Stimulated activated CD8-positive, alpha-beta memory T cell treated with anti-CD3 and anti-CD28 coated beads, Interleukin-12 subunit alpha, Interleukin-12 subunit beta, amount 100 ng/mL, for 1 hour (primary cell): Measurements from ENCODE around the gene RUNX2.
"Not testable (repeated sequence)": the region's sequence is repeated elsewhere in the genome, so short reads cannot be mapped to it uniquely, and the experiment has no call there.

Experiments used
- DNase-seq: peaks from one replicate; pipeline ENCODE4 v3.0.0-alpha.2; 2020; ENCODE audit warnings: low read depth

RUNX2 gene

GRCh38 chr6:45555981-45556771 lies 228.0 kb downstream of the RUNX2 start:
- no peak for DNase-seq

- DNase-seq: no peak
Observed at GRCh38 chr6:45556828-45557227, 228.7 kb downstream of the RUNX2 start.

GRCh38 chr6:45557454-45557853 lies 229.3 kb downstream of the RUNX2 start:
- DNase-seq: no peak

- no peak for DNase-seq
Observed at GRCh38 chr6:45558858-45559257, 230.7 kb downstream of the RUNX2 start.

GRCh38 chr6:45560321-45560820 lies 232.2 kb downstream of the RUNX2 start:
- not testable (repeated sequence) for DNase-seq

GRCh38 chr6:45562171-45562570 lies 234.0 kb downstream of the RUNX2 start:
- DNase-seq: no peak

- DNase-seq: no peak
Observed at GRCh38 chr6:45563041-45563440, 234.9 kb downstream of the RUNX2 start.

GRCh38 chr6:45563844-45564243 lies 235.7 kb downstream of the RUNX2 start:
- no peak for DNase-seq

GRCh38 chr6:45566882-45567281 lies 238.8 kb downstream of the RUNX2 start:
- no peak for DNase-seq

GRCh38 chr6:45567879-45568278 lies 239.7 kb downstream of the RUNX2 start:
- DNase-seq: no peak

GRCh38 chr6:45568626-45569025 lies 240.5 kb downstream of the RUNX2 start:
- no peak for DNase-seq

- DNase-seq: no peak
Observed at GRCh38 chr6:45569210-45569945, 241.2 kb downstream of the RUNX2 start.

- no peak for DNase-seq
Observed at GRCh38 chr6:45571159-45571558, 243.0 kb downstream of the RUNX2 start.

- no peak for DNase-seq
Observed at GRCh38 chr6:45572833-45573232, 244.7 kb downstream of the RUNX2 start.

GRCh38 chr6:45574014-45574461 lies 245.9 kb downstream of the RUNX2 start:
- DNase-seq: no peak

- DNase-seq: no peak
Observed at GRCh38 chr6:45574885-45575284, 246.8 kb downstream of the RUNX2 start.

GRCh38 chr6:45576648-45577624 lies 248.8 kb downstream of the RUNX2 start:
- DNase-seq: no peak

- no peak for DNase-seq
Observed at GRCh38 chr6:45577836-45578504, 249.8 kb downstream of the RUNX2 start.

- DNase-seq: no peak
Observed at GRCh38 chr6:45584127-45584526, 256.0 kb downstream of the RUNX2 start.

- peak; percentile 36 for DNase-seq
Observed at GRCh38 chr6:45586216-45587171, 258.4 kb downstream of the RUNX2 start.
